Measurements from ENCODE around the gene EAPP.
"Not testable (repeated sequence)": the region's sequence is repeated elsewhere in the genome, so short reads cannot be mapped to it uniquely, and the experiment has no call there.

EAPP gene

GRCh38 chr14:34478261-34478660, 61.2 kb downstream of the EAPP start:
- DNase-seq = no peak

- not testable (repeated sequence) for DNase-seq
These were observed 63.5 kb downstream of the EAPP start for GRCh38 chr14:34476036-34476435.

- no peak for DNase-seq
These were observed 64.3 kb downstream of the EAPP start for GRCh38 chr14:34475163-34475562.

- DNase-seq = no peak
These were observed 65.3 kb downstream of the EAPP start for GRCh38 chr14:34474187-34474679.

GRCh38 chr14:34472706-34473279, 66.7 kb downstream of the EAPP start:
- DNase-seq = no peak

- no peak for DNase-seq
These were observed 69.2 kb downstream of the EAPP start for GRCh38 chr14:34470319-34470718.

GRCh38 chr14:34466691-34467090, 72.8 kb downstream of the EAPP start:
- no peak for DNase-seq
